Mammary epithelial cell (primary cell): Measurements from ENCODE around the gene CSNK1A1L.

Experiments
- EZH2 ChIP-seq: IDR thresholded peaks from 2 replicates; pipeline ENCODE4 v1.6.1; 2012; ENCODE audit warnings: low read length, inconsistent platforms, borderline replicate concordance
- TF ChIP-seq, protein P1 (sequence below), 2 donors: IDR thresholded peaks in 1 of 2; conservative IDR thresholded peaks in 1 of 2; 2 replicates each; pipeline ENCODE4 v1.5.1; 2011 to 2012; ENCODE audit warnings: inconsistent platforms in 2 of 2, low read length in 2 of 2, mild to moderate bottlenecking in 2 of 2, control low read depth in 1 of 2, low read depth in 1 of 2; ENCODE audit not compliant: insufficient read depth in 1 of 2; ENCODE audit errors: extremely low read depth in 1 of 2

DNA sequence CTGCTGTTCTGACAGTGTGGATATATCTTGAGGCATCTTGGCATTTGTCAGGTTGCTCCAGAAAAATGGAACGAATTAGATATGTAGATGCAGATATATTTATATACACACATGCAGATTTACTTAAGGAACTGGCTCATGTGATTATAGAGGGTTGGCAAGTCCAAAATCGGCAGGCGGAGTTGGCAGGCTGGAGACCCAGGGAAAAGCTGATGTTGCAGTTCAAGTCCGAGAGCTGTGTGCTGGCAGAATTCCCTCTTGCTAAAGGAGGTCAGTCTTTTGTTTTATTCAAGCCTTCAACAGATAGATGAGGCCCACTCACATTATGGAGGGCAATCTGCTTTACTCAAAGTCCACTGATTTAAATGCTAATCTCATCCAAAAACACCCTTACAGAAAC lies 24.4 kb upstream of the CSNK1A1L start:
- TF ChIP-seq, protein P1, sequence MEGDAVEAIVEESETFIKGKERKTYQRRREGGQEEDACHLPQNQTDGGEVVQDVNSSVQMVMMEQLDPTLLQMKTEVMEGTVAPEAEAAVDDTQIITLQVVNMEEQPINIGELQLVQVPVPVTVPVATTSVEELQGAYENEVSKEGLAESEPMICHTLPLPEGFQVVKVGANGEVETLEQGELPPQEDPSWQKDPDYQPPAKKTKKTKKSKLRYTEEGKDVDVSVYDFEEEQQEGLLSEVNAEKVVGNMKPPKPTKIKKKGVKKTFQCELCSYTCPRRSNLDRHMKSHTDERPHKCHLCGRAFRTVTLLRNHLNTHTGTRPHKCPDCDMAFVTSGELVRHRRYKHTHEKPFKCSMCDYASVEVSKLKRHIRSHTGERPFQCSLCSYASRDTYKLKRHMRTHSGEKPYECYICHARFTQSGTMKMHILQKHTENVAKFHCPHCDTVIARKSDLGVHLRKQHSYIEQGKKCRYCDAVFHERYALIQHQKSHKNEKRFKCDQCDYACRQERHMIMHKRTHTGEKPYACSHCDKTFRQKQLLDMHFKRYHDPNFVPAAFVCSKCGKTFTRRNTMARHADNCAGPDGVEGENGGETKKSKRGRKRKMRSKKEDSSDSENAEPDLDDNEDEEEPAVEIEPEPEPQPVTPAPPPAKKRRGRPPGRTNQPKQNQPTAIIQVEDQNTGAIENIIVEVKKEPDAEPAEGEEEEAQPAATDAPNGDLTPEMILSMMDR (conservative IDR thresholded peaks at IDR 0.05 in 1 of 2, IDR thresholded peaks at IDR 0.05 in 1 of 2; ENCODE audit: extremely low read depth in 1 of 2, insufficient read depth in 1 of 2, low read depth in 1 of 2, low read length in 2 of 2) = no peak
- no peak for TF ChIP-seq EZH2
